Muscle layer of colon (tissue), 2 donors: ENCODE results near the gene AIMP2.
A peak's percentile ranks its signal among the peaks of the same experiment; 100 is the strongest.
"Not testable (repeated sequence)": the region's sequence is repeated elsewhere in the genome, so short reads cannot be mapped to it uniquely, and the experiment has no call there.

Experiments used
- H3K27ac ChIP-seq: one replicate; pipeline ENCODE4 v1.7.0; 2013; ENCODE audit warnings: low read depth, mild to moderate bottlenecking, low read length, moderate library complexity
- H3K27me3 ChIP-seq, 2 donors: one replicate each; pipeline ENCODE4 v1.7.0; 2013; ENCODE audit warnings: low read length in 2 of 2, mild to moderate bottlenecking in 2 of 2; ENCODE audit not compliant: insufficient read depth in 2 of 2, control insufficient read depth in 1 of 2
- H3K36me3 ChIP-seq: one replicate; pipeline ENCODE4 v1.7.0; 2013; ENCODE audit warnings: mild to moderate bottlenecking, low read length; ENCODE audit not compliant: insufficient read depth
- H3K4me1 ChIP-seq: one replicate; pipeline ENCODE4 v1.7.0; 2013; ENCODE audit warnings: mild to moderate bottlenecking, low read length; ENCODE audit not compliant: insufficient read depth
- H3K4me3 ChIP-seq, 2 donors: one replicate each; pipeline ENCODE4 v1.7.0; 2013; ENCODE audit warnings: low read length in 2 of 2, low read depth in 1 of 2, mild to moderate bottlenecking in 1 of 2, moderate library complexity in 1 of 2
- H3K9ac ChIP-seq: one replicate; pipeline ENCODE4 v1.7.0; 2013; ENCODE audit warnings: low read length
- H3K9me3 ChIP-seq: one replicate; pipeline ENCODE4 v1.7.0; 2013; ENCODE audit warnings: mild to moderate bottlenecking, low read length
- donor health status: abdominal sarcoma.
- donor health status: Adenocarcinoma of cecum.

The AIMP2 gene

GRCh38 chr7:6008668-6009611 lies at the start of gene AIMP2, which contains the start of gene PMS2:
Gene AIMP2, plus strand, starts transcription at chr7:6009272. Its CDS starts 92 bp downstream, at chr7:6009364.
Gene PMS2, minus strand, starts transcription at chr7:6009049. Its CDS starts 30 bp downstream, at chr7:6009019.
- H3K4me1 ChIP-seq = peaks cover 12% of the 10 kb centered on the region
- H3K9me3 ChIP-seq = no peaks in the 10 kb centered on the region
- no peaks in the 10 kb centered on the region for H3K36me3 ChIP-seq
- H3K9ac ChIP-seq = peak within 1 kb of the TSS; percentile 57
- H3K4me3 ChIP-seq = peak within 1 kb of the TSS; percentile 58 to 76
- no peaks in the 10 kb centered on the region for H3K27me3 ChIP-seq
- peak within 1 kb of the TSS; percentile 85 for H3K27ac ChIP-seq

DNA sequence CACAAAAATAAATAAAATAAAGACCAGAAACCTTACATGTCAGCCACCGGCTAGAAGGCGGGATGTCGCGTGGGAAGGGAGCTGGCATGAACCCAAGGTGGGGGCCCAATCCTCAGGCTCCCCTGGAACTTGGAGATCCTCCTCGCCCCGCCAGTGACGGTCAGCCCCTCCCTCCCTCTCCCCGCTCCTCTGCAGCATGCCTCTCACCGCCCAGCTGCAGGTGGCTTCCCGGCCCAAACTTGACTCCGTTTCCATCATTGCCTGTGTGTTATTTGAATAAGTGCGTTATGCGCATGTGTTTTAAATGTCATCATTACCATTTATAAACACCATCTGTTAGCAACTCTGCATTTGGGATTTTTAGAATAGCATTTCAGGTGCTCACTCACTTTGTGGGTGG lies 45.9 kb upstream of the AIMP2 start:
- not testable (repeated sequence) for H3K27ac ChIP-seq, H3K4me3 ChIP-seq, H3K36me3 ChIP-seq, H3K9me3 ChIP-seq, H3K9ac ChIP-seq, H3K27me3 ChIP-seq, H3K4me1 ChIP-seq

DNA sequence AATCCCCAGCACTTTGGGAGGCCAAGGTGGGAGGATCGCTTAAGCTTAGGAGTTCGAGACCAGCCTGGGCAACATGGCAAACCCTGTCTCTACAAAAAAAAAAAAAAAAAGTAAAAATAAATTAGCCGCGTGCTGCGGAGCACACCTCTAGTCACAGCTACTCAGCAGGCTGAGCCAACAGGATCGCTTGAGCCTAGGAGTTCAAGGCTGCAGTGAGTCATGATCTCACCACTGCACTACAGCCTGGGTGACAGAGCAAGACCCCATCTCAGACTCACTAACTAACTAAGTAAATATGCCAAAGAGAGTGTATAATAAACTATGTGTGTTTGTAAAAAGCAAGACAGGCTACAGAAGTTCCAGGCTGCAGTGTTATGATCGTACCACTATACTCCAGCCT lies 45.3 kb upstream of the AIMP2 start:
- H3K27me3 ChIP-seq, H3K4me3 ChIP-seq, H3K27ac ChIP-seq, H3K9me3 ChIP-seq, H3K4me1 ChIP-seq, H3K36me3 ChIP-seq, H3K9ac ChIP-seq: not testable (repeated sequence)

- H3K9ac ChIP-seq, H3K27me3 ChIP-seq, H3K36me3 ChIP-seq, H3K9me3 ChIP-seq, H3K4me3 ChIP-seq, H3K4me1 ChIP-seq, H3K27ac ChIP-seq: not testable (repeated sequence)
Observed at GRCh38 chr7:5970347-5970911, 38.6 kb upstream of the AIMP2 start, which contains the start of gene RSPH10B. Gene RSPH10B, minus strand, starts transcription at chr7:5970689. Its CDS starts 3,573 bp downstream, at chr7:5967116.

GRCh38 chr7:5973580-5973979 lies 35.5 kb upstream of the AIMP2 start:
- not testable (repeated sequence) for H3K27me3 ChIP-seq, H3K9ac ChIP-seq, H3K4me1 ChIP-seq, H3K27ac ChIP-seq, H3K36me3 ChIP-seq, H3K4me3 ChIP-seq, H3K9me3 ChIP-seq

DNA sequence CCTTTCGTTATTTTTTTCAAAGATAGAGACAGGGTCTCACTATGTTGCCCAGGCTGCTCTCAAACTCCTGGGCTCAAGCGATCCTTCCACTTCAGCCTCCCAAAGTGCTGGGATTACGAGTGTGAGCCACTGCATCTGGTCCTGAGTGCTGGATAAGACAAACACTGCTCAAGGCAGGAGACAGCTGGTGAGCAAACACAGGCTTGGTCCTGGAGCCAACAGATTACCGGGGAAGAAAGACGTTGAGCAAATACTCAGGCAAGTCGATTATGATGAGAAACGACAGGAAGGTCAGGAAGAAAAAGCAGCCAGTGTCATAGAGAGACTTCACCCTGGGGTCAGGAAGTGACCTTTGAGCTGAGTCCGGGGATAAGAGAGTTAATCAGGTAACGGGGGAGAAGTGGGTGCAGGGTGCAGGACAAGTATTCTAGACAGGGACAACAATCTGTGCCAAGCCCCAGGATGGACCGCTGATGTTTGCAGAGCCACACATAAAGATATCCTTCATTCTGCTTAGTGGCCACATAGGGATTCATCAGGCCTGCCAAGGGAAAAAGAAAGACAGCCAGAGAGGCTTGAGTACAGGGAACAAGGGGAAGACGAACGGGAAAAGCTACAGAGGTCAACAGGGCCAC lies 29.3 kb upstream of the AIMP2 start:
- H3K9me3 ChIP-seq, H3K9ac ChIP-seq, H3K27me3 ChIP-seq, H3K27ac ChIP-seq, H3K36me3 ChIP-seq, H3K4me1 ChIP-seq, H3K4me3 ChIP-seq: not testable (repeated sequence)

DNA sequence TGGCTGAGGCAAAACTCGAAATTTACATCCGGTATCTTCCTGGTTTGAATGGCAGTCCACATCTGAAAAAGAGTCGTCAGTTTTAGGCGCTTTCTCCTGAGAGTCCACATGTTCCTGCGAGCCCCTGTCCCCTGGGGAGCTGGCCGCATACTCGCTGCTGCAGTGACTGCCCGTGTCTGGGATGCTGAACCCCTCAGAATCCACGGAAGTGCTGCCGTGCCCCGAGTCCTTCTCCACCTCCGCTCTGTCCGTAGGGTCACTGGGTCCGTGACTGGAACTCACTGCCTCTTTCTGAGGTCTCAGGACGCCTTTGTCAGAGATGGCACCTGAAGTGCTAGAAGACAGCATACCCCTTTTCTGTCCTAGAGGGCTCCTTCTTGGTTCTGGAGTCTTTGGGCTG lies 22.0 kb upstream of the AIMP2 start:
- H3K27ac ChIP-seq, H3K4me3 ChIP-seq, H3K9ac ChIP-seq, H3K9me3 ChIP-seq, H3K4me1 ChIP-seq, H3K27me3 ChIP-seq, H3K36me3 ChIP-seq: not testable (repeated sequence)

- Histone ChIP-seq H3K9me3 (no peaks in the 10 kb centered on the region), H3K4me1 (no peaks in the 10 kb centered on the region), H3K36me3 (peaks cover 28% of the 10 kb centered on the region), H3K9ac (no peak overlapping the region), H3K27ac (no peak overlapping the region), H3K4me3 (no peak overlapping the region), H3K27me3 (no peaks in the 10 kb centered on the region)
Observed at GRCh38 chr7:5997210-5997808, 11.8 kb upstream of the AIMP2 start.

- Histone ChIP-seq H3K27me3 (no peaks in the 10 kb centered on the region), H3K9ac (no peak overlapping the region), H3K4me1 (peaks cover 12% of the 10 kb centered on the region), H3K9me3 (no peaks in the 10 kb centered on the region), H3K36me3 (peaks cover 3% of the 10 kb centered on the region), H3K27ac (no peak overlapping the region), H3K4me3 (no peak overlapping the region)
Observed at GRCh38 chr7:6007386-6007785, 1.7 kb upstream of the AIMP2 start.

DNA sequence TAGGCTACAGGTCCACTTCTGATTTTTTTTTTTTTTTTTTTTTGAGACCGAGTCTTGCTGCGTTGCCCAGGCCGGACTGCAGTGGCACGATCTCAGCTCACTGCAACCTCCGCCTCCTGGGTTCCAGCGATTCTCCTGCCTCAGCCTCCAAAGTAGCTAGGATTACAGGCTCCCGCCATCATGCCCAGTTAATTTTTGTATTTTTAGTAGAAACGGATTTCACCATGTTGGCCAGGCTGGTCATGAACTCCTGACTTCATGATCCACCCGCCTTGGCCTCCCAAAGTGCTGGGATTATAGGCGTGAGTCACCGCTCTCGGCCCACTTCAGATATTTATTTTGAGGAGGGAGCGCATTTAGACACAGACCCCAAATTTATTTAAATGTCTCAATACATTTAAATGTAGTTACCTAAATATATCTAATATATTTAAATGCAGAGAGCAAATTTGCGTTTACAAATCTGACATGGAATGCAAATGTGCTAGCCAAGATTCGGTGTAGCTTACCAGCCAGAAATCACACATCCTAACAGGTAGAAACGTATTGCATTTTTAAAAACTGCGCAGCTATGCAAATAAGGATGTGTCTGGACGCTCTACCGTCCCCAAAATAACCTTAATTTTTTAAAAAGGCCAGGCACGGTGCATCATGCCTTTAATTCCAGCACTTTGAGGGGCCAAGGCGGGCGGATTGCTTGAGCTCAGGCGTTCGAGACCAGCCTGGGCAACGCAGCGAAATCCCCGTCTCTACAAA lies 1.1 kb upstream of the AIMP2 start:
- Histone ChIP-seq H3K4me1 (peaks cover 12% of the 10 kb centered on the region), H3K4me3 (peak overlapping the region in 1 of 2 donors; percentile 76)
- not testable (repeated sequence) for H3K9me3 ChIP-seq, H3K9ac ChIP-seq, H3K27me3 ChIP-seq, H3K27ac ChIP-seq, H3K36me3 ChIP-seq

DNA sequence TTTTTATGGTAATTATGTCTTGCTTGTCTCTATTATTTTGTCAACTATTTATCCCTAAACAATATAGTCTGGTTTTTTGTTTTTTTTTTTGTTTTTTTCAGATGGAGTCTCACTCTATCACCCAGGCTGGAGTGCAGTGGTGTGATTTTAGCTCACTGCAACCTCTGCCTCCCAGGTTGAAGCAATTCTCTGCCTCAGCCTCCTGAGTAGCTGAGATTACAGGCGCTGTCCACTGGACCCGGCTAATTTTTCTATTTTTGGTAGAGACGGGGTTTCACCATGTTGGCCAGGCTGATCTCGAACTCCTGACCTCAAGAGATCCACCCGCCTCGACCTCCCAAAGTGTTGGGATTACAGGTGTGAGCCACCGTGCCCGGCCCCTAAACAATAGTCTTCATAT lies 1.3 kb downstream of the AIMP2 start:
- not testable (repeated sequence) for H3K4me3 ChIP-seq, H3K36me3 ChIP-seq, H3K9me3 ChIP-seq, H3K9ac ChIP-seq, H3K27me3 ChIP-seq
- peaks cover 17% of the 10 kb centered on the region for H3K4me1 ChIP-seq
- H3K27ac ChIP-seq = peak overlapping the region; percentile 7
